Measurements from ENCODE around the gene INAFM2. TPM values are rescaled to one million over a fixed set of nuclear protein-coding genes. Genes with fewer than 3 reads are reported as not detected.

The INAFM2 gene
- total RNA-seq, 4 donors from 2014 or later = 9.1 to 17.5 (median 12.2) TPM

DNA sequence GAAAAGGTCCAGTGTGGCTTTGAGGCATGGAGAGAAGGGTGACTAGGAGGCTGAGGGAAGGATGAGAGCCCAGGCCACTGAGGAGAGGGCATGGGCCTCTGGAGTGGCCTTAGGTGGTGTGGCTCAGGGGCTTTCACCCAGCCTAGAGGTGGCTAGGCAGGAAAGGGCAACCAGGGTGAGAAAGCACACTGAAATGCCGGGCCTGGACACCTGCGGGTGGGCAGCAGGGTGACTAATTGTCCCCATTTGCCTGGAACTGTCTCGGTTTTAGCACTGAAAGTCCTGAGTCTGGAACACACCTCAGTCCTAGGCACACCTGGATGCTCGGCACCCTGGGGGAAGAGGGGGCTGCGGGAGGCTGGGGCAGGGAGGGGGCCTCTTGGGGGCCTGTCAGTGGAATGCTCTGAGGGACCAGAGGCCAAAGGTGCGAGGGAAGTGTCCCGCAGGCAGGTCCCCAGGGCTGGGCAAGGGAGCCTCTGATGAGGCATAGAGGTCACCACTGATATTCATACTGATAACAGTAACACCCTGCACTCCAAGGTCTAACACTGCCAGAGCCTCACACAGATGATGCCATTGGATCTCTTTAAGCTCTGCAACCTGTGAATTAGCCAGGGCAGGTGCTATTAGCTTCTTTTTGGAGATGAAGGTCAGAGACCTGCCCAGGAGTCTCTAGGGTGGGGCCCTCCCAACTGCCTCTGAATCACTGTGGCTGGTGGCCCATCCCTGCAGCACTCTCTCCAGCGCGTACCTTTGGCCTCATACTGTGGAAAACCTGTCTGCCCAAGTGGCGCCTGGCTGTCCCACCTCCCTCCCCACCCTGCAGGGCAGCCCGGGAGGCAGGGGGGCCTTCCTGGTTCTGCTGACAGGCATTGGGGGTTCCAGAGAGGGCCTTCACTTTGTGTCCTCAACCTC lies 24.3 kb downstream of the INAFM2 start:
- DNase-seq (ENCODE audit: low spot score) (no peak), ATAC-seq (ENCODE audit: low FRiP score) (no peak)
- TF ChIP-seq, protein P1, sequence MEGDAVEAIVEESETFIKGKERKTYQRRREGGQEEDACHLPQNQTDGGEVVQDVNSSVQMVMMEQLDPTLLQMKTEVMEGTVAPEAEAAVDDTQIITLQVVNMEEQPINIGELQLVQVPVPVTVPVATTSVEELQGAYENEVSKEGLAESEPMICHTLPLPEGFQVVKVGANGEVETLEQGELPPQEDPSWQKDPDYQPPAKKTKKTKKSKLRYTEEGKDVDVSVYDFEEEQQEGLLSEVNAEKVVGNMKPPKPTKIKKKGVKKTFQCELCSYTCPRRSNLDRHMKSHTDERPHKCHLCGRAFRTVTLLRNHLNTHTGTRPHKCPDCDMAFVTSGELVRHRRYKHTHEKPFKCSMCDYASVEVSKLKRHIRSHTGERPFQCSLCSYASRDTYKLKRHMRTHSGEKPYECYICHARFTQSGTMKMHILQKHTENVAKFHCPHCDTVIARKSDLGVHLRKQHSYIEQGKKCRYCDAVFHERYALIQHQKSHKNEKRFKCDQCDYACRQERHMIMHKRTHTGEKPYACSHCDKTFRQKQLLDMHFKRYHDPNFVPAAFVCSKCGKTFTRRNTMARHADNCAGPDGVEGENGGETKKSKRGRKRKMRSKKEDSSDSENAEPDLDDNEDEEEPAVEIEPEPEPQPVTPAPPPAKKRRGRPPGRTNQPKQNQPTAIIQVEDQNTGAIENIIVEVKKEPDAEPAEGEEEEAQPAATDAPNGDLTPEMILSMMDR (IDR thresholded peaks at IDR 0.05) = no peak

DNA sequence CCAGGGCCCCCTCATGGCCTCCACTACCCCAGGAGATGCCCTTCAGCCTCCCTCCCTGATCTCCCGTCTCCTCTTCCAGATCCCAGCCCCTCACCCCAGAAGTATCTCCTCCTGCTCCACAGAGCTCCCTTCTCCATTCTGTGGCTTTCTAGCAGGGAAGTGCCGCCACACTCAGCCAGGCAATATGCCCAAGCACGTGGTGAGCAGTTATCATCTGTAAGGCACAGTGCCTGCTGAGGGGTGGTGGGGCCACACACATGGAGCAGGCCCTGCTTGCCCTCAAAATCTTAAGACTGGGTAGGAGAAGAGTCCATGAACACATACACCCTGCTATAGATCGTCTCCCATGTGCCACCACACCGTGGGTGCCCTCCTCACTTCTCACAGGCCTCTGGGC lies 25.0 kb downstream of the INAFM2 start:
- TF ChIP-seq, protein P1 (IDR thresholded peaks at IDR 0.05) = no peak
- ATAC-seq (ENCODE audit: low FRiP score) = no peak
- no peak for DNase-seq (ENCODE audit: low spot score)

DNA sequence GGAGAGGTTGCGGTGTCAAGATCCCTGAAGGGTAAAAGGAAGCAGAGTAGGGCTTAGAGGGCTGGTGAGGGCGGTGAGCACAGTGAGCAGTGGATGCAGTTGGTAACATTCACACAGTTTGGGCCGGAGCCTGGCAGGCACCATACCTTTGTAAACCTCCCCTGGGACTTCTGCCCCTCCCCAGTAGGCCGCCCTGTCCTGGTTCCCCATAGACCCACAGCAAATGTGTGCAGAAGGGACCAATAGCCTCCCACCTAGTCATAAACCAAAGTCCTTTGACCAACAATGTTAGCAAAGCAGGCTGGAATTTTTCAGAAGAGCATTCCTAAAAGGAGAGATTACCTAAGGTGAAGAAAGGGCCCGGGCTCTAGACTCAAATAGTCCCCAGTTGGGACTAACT lies 25.7 kb downstream of the INAFM2 start:
- DNase-seq (ENCODE audit: low spot score) (no peak), ATAC-seq (ENCODE audit: low FRiP score) (no peak)
- TF ChIP-seq, protein P1 (IDR thresholded peaks at IDR 0.05) = no peak

DNA sequence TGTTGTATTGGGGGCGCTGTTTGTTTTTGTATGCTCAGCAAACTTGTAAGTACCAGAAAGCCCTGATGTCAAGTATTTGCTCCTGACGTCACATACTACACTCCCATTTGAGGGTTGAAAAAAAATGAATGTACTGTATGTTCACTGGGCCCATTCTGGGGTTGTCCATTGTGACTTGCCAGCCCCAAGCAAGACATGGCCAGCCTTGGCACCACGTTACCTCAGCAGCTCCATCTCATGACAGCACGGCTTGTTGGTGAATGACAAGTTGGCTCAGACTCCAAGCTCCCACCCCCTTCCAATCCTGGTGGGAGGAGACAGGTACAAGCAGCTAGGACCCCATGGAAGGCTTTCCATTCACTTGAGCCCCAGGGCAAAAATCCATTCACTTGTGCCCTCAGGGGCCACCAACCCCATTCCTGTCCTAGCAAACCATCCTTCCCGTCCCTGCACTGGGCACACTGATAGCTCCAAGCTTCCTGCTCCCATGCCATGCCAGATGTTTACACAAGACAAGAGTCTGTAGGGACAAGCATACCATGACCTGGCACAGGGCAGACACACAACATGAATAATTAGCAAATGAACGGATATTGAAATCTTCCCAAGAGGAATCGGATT lies 28.9 kb downstream of the INAFM2 start:
- TF ChIP-seq, protein P1 (IDR thresholded peaks at IDR 0.05) = no peak
- ATAC-seq (ENCODE audit: low FRiP score) = no peak
- no peak for DNase-seq (ENCODE audit: low spot score)

DNA sequence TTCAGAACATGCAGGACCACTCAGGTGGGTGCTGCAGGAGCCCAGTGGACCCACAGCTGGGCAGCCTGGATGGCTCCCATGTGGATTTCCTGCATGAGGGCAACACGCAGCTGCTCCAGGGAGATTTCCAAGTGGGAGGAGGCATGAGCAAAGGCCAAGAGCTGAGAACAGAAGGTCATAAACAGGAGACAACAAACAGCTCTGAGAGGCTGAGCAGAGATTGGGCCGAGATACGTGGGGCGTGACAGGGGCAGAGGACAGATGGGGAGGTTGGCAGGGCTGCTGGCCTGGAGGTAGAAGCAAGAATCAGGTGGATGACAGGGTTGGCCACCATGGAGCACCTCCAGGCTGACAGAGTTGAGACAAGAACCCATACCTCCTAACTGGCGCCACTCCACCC lies 30.2 kb downstream of the INAFM2 start:
- TF ChIP-seq, protein P1 (IDR thresholded peaks at IDR 0.05) = no peak

DNA sequence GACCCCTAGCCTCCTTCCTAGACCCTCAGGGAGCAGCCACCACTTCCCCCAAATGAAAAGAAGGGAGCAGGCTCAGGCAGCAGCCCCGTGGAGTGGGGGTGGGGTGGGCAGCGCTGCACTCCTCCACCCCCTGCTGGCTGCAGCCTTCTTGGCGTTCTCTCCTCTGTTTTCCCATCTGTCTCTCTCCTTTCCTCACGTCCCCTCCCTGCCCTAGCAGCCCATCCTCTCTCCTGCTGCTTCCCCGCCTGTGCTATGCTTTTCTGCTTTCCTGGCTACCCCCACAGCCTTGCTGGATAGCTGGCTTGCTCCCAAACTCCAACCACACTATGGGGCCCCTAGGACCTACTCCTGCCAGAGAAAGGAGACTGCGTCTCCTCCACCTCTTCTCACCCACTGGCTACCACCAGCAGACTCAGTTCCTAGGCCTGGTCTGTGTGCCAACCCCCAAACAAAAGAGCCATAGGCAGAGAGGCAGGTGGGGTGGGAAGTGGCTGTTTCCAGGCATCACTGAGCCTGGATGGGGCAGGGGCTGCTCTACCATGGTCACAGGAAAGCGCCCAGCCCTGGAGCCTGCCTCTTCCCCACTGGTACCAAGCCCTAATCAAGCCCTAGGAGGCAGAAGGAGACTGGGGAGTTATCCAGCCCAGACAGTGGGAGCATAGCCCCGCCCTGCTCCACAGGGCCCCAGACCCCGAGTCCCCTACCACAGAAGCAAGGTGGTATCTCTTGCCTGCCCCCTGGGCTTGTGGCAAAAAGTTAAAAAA lies 31.1 kb downstream of the INAFM2 start:
- ATAC-seq (ENCODE audit: low FRiP score) (no peak), DNase-seq (ENCODE audit: low spot score) (no peak)
- TF ChIP-seq, protein P1 (IDR thresholded peaks at IDR 0.05) = no peak

More for the DNA sequence above, 30.2 kb downstream of the INAFM2 start:
- ATAC-seq (ENCODE audit: low FRiP score) (no peak), DNase-seq (ENCODE audit: low spot score) (no peak)
